ENCODE measurements around the gene MFF. TPM values are rescaled to one million over a fixed set of nuclear protein-coding genes. Genes with fewer than 3 reads are reported as not detected.

MFF gene
- total RNA-seq, 1 donor from 2014 or later, result 53.0 TPM

- Histone ChIP-seq H3K4me3 (no peak overlapping the region), H3K36me3 (no peaks in the 10 kb centered on the region), H3K4me1 (peaks cover 9% of the 10 kb centered on the region), H3K27me3 (ENCODE audit: low read depth) (no peaks in the 10 kb centered on the region), H3K27ac (no peak overlapping the region), H3K9me3 (no peaks in the 10 kb centered on the region)
- ATAC-seq (no peak), DNase-seq (no peak)
- no peak for TF ChIP-seq CTCF (IDR thresholded peaks at IDR 0.05)
- intact Hi-C loops (cut with DNase I), result no loop called here
Observed at GRCh38 chr2:227401550-227401949, 76.5 kb downstream of the MFF start.

GRCh38 chr2:227402321-227402720 lies 77.3 kb downstream of the MFF start:
- intact Hi-C loops (cut with DNase I), result no loop called here

GRCh38 chr2:227402959-227403358 lies 77.9 kb downstream of the MFF start:
- Histone ChIP-seq H3K4me1 (peaks cover 17% of the 10 kb centered on the region), H3K27ac (no peak overlapping the region), H3K4me3 (no peak overlapping the region), H3K36me3 (no peaks in the 10 kb centered on the region), H3K9me3 (no peaks in the 10 kb centered on the region), H3K27me3 (ENCODE audit: low read depth) (no peaks in the 10 kb centered on the region)
- no peak for TF ChIP-seq CTCF (IDR thresholded peaks at IDR 0.05)
- ATAC-seq (no peak), DNase-seq (no peak)
- intact Hi-C loops (cut with DNase I), result no loop called here

More at GRCh38 chr2:227402321-227402720, 77.3 kb downstream of the MFF start:
- Histone ChIP-seq H3K9me3 (no peaks in the 10 kb centered on the region), H3K4me1 (peaks cover 17% of the 10 kb centered on the region), H3K36me3 (no peaks in the 10 kb centered on the region), H3K4me3 (no peak overlapping the region), H3K27me3 (ENCODE audit: low read depth) (no peaks in the 10 kb centered on the region), H3K27ac (no peak overlapping the region)
- ATAC-seq, result no peak
- DNase-seq, result no peak
- TF ChIP-seq CTCF (IDR thresholded peaks at IDR 0.05), result no peak

- ATAC-seq (no peak), DNase-seq (no peak)
- Histone ChIP-seq H3K27ac (no peak overlapping the region), H3K36me3 (no peaks in the 10 kb centered on the region), H3K9me3 (no peaks in the 10 kb centered on the region), H3K4me3 (no peak overlapping the region), H3K4me1 (peaks cover 17% of the 10 kb centered on the region), H3K27me3 (ENCODE audit: low read depth) (no peaks in the 10 kb centered on the region)
- intact Hi-C loops (cut with DNase I), result no loop called here
- TF ChIP-seq CTCF (IDR thresholded peaks at IDR 0.05), result no peak
Observed at GRCh38 chr2:227404585-227405271, 79.7 kb downstream of the MFF start.

GRCh38 chr2:227406177-227407031 lies 81.4 kb downstream of the MFF start:
- H3K4me3 ChIP-seq, result no peak overlapping the region
- DNase-seq (no peak), ATAC-seq (peak; percentile 81 to 91)
- TF ChIP-seq CTCF (IDR thresholded peaks at IDR 0.05), result peak; percentile 65
- H3K27me3 ChIP-seq (ENCODE audit: low read depth), result no peaks in the 10 kb centered on the region
- H3K9me3 ChIP-seq, result no peaks in the 10 kb centered on the region
- peaks cover 17% of the 10 kb centered on the region for H3K4me1 ChIP-seq
- intact Hi-C loops (cut with DNase I), result no loop called here
- H3K36me3 ChIP-seq, result no peaks in the 10 kb centered on the region
- peak overlapping the region; percentile 70 for H3K27ac ChIP-seq

Other genes starting within 250 kb of the MFF start
- 24.3 TPM for gene COL4A4, start 161.0 kb upstream of the MFF start, total RNA-seq
- gene COL4A3, start 160.6 kb upstream of the MFF start, total RNA-seq, result 33.6 TPM
- not detected for gene TM4SF20, start 54.1 kb downstream of the MFF start, total RNA-seq
- not detected for gene SCYGR1, start 62.7 kb downstream of the MFF start, total RNA-seq
- 100 TPM for gene AGFG1, start 146.9 kb downstream of the MFF start, total RNA-seq